ENCODE results near the gene RBM22.

RBM22 gene

DNA sequence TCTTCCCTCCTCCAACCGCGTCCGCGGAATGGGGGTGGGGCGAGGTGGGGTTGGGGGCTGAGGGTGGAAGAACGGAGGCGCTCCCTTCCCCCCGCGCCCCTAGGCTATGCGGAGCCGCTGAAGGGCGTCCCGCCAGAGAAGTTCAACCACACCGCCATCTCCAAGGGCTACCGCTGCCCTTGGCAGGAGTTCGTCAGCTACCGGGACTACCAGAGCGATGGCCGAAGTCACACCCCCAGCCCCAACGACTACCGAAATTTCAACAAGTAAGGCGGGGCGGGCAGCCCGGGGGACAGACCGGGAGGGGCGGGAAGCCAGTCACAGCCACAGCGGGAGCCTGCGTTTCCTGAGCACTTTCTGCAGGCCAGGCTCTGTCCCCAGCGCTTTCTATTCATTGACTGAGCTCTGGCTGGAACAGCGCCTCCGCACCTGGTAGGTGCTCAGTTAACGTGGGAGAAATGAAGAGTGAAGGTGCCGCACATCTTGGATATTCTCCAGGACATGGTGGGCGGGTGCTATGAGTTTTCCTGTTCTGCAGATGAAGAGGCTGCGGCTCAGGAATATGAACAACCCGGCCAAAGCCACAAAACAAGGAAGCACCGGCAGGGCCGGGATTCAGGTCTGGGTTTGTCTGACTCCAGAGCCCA lies 28.5 kb downstream of the RBM22 start:
- DNase-seq (ENCODE audit: low read depth): no peak

DNA sequence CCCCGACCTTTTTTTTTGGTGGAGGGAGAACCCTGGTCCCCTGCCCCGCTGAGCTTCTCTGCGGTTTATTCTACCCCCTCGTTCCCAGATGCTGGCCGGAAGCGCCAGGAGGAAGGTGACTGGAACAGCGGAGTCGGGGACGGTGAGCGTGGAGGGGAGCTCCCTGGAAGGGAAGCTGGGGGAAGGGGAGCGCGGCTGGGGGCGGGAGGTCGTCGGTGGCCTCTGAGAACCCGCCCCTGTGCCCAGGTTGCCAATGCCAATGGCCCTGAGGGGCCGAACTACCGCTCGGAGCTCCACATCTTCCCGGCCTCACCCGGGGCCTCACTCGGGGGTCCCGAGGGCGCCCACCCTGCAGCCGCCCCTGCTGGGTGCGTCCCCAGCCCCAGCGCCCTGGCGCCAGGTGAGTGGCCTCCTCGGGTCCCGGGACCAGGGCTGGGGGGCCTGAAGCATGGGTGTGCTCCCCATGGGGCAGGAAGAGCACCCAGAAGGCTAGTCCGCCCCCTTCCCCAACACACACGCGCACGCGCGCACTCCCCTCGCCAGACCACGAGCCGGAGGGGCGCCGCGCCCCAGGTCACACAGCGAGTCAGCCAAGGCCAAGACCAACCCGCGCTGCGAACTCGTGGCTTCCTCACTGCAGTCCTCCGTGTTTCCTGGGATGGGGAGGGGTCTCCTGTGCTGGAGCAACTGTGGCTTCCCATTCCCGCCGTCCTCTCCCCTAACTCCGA lies 29.2 kb downstream of the RBM22 start:
- no peak for DNase-seq (ENCODE audit: low read depth)

DNA sequence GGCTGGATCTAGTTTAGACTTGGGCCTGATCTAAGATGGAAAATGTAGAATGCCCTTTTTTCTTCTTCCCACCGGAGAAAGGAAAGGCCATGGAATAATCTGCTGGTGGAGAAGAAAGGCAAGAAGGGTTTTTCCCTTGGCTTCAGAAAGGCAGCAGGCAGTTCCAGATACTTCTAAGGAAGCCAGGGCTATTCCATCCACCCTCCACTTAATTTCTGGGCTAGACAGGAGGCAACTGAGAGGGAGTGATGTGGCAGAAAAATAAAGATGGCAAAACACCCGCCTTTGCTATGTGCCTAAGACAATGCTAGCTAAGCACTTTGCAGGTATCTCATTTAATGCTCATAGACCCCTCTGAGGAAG lies 29.9 kb downstream of the RBM22 start:
- DNase-seq (ENCODE audit: low read depth): no peak

DNA sequence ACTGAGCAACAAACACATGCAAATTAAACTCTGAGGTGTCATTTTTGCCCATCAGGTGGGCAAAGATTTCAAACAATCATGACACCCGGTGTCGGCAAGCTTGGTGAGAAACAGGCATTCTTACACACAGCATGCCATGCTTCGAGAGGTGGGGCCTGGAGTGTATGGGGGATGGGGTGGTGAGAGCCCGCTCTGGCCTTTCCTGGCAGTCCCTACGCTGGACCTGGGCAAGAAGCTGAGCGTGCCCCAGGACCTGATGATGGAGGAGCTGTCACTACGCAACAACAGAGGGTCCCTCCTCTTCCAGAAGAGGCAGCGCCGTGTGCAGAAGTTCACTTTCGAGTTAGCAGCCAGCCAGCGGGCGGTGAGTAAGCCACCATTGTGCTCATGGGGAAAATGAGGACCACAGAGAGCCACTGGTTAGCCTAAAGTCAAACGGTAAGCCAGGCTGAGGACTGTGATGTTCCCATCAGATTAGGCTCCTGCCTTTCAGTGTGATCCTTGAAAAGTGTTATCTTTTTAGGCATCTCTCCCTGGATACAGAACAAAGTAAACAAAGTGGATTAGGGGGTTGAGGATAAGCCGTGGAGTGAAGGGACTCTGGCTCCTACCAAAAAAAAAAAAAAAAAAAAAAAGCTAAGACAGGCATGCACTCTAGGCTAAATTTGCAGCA lies 30.5 kb downstream of the RBM22 start:
- DNase-seq (ENCODE audit: low read depth): no peak

DNA sequence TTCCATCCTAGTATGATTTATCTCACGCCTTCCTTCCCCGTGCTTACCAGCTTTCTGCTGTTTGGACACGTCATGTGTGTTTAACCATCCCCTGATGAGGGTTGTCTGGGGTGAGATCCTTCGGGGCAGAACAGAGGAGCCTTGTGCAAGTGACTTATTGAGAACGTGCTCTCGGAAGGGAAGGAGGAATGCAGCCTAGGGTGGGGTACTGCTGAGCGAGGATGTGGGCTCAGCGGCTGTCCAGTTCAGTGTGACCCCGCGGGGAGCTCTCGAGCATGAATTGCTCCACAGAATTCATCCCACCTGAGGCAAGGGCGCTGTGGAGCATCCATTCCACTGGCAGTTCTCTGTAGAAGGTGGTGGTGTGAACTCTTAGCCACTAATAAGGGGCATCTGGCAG lies 35.8 kb downstream of the RBM22 start:
- DNase-seq (ENCODE audit: low read depth): no peak

DNA sequence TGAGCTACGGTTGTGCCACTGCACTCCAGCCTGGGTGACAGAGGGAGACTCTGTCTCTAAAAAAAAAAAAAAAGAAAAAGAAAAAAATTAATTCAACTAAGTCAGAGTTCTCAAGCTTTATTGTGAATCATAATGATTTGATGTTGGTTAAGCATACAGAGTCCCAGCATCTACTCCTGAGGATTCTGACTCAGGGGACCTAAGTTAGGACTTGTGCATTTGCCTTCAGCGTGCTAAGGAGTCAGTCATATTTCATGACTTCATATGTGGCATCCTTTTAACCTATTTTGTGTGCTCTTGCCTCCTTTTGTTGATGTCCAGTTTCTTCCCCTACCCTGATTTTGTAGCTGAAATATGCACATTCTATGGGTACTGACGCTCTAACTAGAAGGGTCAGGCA lies 36.9 kb downstream of the RBM22 start:
- no peak for DNase-seq (ENCODE audit: low read depth)

DNA sequence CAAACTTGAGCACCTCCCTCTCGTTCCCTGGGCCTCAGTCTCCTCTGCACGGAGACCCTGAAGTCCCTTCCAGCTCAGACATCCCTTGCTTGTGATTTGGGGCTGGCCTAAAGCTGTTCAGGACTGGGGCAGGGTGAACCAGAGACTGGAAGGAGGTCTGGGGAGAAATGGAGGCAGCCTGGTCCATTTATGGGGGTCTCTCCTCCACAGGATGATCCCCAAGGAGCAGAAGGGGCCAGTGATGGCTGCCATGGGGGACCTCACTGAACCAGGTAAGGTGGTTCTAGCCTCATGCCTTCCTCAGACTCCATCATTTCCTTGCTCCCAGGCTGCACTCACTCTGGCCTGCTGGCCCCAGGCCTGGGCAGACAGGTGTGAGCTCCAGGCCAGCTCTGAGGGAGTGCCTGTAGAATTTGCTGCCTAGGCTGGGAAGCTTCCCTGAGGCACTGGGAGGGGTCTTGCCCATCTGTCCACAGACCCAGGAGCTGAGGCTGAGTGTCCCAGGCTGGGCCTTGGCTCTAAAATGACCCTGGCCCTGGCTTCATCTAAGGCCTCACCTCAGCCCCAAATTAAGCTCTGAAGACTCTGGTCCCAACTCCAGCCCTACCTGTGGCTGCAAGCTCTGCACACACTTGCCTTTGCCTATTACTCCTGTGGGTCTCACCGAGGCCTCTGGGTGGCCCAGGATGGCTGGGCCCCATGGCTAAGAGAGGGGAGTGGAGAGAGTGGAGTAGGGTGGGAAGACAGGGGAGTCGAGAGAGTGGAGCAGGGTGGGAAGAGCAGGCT lies 37.9 kb downstream of the RBM22 start:
- no peak for DNase-seq (ENCODE audit: low read depth)

DNA sequence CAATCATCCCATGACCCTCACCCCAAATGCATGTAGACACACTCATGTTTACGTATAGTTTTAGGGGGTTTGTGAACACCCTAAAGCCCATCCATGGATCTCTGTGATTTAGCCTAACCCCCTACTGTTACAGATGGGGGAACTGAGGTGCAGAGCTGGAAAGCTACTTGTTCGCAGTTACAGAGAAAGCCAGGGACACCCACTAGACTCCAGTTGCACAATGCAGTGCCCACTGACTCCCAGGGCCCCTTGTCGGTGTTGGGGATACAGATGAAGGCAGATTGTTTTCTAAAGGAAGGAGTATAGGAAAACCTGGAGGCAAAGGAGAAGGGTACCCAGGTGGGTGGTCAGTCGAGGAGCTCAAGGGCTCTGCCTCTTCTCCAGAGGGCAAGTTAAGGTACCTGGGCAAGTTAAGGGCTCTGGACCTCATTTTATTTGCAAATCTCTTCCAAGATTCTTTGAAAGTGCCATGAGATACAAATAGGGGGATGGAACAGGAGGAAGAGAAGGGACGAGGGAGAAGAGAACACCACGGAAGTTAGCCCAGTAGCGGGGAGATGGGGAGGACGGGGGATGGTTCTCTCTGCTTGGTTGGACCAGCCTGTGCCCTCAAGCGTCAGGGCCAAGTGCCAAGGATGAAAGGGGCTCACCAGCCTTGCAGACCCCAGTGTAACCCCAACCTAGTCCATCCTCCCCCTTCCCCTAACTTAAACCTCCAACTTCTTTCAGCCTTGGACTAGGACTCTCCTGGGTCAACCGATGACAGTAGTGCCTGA lies 38.9 kb downstream of the RBM22 start:
- DNase-seq (ENCODE audit: low read depth): no peak

DNA sequence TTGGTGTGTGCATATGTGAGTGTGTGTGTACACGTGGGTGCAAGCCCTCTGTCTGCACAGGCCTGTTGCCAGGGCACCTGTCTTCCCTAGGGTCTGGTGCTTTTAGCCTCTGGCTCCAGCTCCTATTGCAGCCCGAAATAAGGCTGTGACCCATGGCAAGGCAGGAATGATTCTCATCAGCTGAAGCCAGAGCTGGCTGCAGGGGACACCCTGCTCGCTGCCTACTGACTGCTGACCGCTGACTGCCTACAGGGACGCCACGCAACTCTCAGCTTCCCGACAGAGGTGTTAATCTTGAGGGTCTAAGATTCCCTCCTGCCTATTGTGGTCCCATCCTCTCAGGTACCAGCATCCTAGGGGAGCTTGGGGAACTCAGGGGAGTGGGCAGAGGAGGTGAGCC lies 39.8 kb downstream of the RBM22 start, which contains the start of gene MYOZ3:
Gene MYOZ3, plus strand, starts transcription at position 166 of the 400 bp plus-strand sequence. CDS start 1,691 bp downstream, outside the sequence.
- DNase-seq (ENCODE audit: low read depth): no peak

DNA sequence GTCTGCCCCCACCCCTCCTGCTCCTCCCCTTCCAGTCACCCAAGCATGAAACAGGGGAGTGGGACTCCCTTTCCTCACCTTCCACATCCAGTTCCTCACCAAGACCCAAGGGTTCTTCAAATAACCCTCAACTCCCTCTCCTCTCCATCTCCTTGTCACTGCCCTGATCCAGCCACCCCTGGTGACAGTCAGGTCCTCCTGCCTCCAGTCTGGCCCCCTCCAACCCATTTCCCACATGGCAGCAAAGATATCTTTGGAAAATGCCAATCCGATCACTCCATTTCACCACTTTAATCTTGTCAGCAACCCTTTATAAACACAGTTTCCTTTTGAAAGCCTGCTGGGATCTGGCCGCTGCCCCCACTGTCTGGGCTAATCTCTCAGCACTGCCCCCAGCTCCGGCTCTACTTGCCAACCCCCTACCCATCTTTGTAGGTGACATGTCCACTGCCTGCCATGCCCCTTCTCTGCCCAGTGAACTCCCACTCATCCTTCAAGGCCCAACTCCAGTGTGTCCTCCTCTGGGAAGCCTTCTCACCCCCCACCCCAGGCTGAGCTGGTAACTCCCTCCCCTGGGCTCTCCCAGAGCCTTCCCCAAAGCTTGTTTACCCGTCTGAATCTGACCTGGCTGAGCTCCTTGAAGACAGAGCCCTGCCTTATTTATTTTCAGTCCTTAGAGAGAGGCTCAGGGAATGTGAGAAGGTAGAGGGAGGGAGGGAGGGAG lies 40.6 kb downstream of the RBM22 start:
- no peak for DNase-seq (ENCODE audit: low read depth)

DNA sequence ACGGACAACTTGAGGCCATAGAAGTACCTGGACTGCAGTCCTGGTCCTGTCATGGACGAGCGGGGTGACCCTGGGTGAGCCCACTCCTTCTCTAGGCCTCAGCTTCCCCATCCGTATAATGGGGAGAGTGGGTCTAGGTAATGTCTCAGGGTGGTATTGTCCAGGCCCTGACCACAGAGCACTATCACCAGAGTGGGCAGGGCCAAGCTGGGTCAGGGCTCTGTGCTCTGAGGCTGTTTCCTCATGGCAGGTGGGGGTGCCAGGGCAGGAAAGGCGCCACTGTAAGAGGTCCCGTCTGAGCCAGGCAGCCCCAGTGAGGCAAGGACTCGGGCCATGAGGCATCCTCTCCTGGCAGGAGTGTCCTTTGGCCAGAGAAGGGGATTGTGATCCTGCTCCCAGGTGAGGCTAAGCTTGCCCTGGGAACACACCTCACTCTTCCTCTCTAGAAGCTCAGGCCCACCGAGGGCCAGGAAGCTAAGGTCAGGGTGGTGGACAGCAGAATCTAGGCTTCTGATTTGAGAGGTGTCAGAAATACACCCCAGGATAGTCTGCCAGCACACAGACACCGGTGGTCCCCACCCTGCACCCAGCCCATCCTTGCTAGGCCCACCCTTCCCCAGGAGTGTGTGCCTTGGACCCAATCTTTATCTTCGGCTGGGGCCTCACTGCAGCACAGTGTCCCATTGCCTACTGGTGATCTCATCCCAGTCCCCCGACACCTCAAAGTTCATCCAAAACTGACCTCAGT lies 41.3 kb downstream of the RBM22 start:
- no peak for DNase-seq (ENCODE audit: low read depth)

DNA sequence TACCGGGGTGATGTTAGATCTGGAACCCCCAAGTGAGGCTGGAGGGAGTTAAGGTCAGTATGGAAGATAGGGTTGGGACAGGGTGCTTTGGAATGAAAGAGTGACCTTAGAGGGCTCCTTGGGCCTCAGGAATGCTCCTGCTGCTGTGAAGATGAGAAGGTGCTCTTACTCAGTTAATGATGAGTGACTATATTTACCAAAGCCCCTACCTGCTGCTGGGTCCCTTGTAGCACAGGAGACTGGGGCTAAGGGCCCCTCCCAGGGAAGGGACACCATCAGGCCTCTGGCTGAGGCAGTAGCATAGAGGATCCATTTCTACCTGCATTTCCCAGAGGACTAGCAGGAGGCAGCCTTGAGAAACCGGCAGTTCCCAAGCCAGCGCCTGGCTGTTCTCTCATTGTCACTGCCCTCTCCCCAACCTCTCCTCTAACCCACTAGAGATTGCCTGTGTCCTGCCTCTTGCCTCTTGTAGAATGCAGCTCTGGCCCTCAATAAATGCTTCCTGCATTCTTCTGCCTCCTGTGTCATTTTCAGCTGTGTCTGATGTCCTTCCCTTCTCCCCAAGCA lies 42.1 kb downstream of the RBM22 start:
- DNase-seq (ENCODE audit: low read depth): no peak

DNA sequence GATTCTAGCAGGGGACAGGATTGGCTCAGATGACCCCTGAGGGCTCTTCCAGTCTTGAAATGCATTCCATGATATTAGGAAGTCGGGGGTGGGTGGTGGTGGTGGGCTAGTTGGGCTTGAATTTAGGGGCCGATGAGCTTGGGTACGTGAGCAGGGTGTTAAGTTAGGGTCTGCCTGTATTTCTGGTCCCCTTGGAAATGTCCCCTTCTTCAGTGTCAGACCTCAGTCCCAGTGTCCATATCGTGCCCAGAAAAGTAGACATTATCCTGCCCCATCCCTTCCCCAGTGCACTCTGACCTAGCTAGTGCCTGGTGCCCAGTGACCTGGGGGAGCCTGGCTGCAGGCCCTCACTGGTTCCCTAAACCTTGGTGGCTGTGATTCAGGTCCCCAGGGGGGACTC lies 42.7 kb downstream of the RBM22 start:
- no peak for DNase-seq (ENCODE audit: low read depth)

DNA sequence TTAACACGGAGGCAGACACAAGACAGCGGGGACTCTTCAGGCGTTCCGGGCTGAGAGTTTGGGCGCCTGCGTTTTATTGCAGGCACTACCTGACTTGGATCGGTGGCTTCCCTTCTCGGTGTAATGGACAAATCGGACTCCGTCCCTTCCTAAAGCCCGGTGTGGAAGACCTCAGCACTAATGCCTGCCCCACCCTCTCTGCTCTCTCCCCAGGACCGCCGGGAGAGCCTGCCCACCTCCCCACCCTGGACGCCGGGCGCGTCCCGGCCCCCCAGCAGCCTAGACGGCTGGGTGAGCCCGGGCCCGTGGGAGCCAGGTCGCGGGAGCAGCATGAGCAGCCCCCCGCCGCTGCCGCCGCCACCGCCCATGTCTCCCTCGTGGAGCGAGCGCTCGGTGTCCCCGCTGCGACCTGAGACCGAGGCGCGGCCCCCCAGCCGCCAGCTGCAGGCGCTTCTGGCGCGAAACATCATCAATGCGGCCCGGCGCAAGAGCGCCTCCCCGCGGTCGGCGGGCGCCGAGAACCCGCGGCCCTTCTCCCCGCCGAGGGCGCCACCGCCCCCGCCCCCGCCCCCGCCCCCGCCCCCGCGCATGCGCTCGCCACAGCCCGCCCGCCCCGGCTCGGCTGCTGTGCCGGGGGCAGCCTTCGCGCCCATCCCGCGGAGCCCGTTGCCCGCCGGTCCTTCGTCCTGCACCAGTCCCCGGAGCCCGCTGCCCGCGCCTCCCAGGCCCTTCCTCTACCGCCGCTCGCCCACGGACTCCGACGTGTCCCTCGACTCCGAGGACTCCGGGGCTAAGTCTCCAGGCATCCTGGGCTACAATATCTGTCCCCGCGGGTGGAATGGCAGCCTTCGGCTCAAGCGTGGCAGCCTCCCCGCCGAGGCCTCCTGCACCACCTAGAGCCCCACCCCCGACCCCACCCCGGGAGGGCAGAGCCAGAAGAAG lies 44.4 kb downstream of the RBM22 start:
- peak; percentile 57 for DNase-seq (ENCODE audit: low read depth)

DNA sequence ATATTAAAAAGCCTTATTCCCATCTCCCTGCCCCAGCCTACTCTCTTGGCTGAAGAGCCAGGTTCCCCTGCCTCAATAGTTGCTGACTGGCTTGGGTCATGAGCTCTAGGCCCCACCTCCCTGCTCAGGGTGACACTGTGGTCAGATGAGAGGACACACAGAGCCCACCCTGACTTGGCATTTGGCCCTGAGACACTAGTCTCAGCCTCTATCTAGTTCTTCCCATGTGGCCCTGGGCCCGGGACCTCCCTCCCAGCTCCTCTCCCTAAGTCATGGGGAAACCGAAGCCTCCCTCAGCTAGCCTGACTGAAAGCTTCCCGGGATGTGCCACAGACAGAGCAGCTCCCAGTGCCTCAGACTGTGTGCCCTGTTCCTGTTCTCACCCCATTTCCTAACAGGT lies 45.6 kb downstream of the RBM22 start:
- no peak for DNase-seq (ENCODE audit: low read depth)

DNA sequence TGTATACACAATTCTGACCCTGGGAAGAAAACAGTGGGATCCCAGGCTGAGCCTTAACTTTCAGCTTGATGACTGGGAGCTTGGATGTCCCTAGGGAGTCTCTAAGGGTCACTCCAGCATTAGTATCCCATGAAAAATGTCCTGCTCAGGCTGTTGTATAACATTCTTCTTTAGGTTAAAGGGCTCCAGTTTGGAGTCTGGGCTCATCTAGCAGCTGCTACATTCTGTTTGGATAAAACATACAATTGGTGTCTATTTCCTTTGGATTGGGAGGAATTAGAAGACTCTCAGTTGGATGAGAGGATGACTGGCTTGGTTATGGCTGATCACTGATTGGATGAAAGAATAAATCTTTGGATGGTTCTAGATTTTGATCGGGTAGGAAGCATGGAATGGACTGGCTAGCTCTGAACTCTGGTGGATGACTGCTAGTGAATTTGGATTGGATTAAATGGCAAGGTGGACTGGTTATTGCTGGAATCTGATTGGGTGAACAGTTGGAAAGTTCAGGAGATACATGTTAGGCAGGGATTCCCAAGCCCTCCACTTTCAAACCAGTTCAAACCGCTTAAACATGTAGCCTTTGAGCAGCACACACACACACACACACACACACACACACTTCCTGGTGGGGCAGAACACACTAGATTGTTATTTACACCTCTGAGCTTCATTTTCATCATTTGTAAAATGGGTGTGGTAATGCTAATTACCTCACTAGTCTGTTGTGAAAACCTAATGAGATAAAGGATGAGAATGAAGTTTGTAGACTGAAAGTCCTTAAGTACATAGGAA lies 46.9 kb downstream of the RBM22 start:
- DNase-seq (ENCODE audit: low read depth): no peak

DNA sequence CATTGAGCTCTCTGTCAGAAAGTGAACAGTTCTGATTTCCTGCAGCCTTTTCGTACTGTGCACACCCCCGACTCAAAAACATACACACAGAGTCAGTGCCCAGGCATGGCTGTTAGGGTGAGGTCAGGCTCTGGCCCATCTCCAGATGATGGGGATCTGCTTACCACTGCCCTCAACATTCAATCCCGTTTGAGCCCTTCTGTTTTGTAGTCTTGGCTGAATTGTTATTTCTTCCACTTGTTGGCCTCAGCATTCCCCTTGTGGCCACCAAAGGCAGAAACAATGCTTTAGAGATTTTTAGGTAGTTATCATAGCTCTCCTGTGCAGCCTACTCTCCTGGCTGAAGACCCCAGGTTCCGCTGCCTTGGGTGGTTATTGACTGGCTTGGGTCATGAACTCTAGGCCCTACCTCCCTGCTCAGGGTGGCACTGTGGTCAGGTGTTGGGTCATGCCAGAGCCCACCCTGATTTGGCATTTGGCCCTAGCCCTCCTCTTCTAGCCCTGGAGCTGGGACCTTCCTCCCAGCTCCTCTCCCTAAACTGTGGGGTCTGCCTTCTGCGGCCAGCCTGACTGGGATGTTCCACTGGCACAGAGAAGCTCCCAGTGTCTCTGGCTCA lies 47.6 kb downstream of the RBM22 start:
- no peak for DNase-seq (ENCODE audit: low read depth)

Data from activated gamma-delta T cell treated with anti-CD3 and anti-CD28 coated beads, Interleukin-2, amount 50 U/mL, for 16 hours (primary cell).